Mucosa of descending colon (tissue), 3 donors: ENCODE data around the gene KCNF1. TPM values are rescaled to one million over a fixed set of nuclear protein-coding genes. Genes with fewer than 3 reads are reported as not detected.
A peak's percentile ranks its signal among the peaks of the same experiment; 100 is the strongest.

ENCODE experiments used
- ATAC-seq: fragments of 200-7000 bp; cut with Tn5 transposase; one replicate; pipeline ENCODE4 v1.9.1; 2020; ENCODE audit warnings: mild to moderate bottlenecking, moderate library complexity
- DNase-seq, 3 donors: peaks; one replicate each; pipeline ENCODE4 v3.0.0-alpha.2; 2020
- H3K36me3 ChIP-seq: fragments of 200-600 bp; one replicate; pipeline ENCODE4 v1.8.0; 2021; ENCODE audit warnings: low read depth, mild to moderate bottlenecking
- H3K4me1 ChIP-seq: fragments of 200-600 bp; one replicate; pipeline ENCODE4 v1.8.0; 2021; ENCODE audit warnings: low read depth, mild to moderate bottlenecking
- H3K4me3 ChIP-seq: fragments of 200-600 bp; one replicate; pipeline ENCODE4 v1.8.0; 2021; ENCODE audit warnings: mild to moderate bottlenecking
- H3K9me3 ChIP-seq: fragments of 200-600 bp; one replicate; pipeline ENCODE4 v1.8.0; 2021; ENCODE audit warnings: mild to moderate bottlenecking
- intact Hi-C, 2 donors: fragments of 100-400 bp; cut with DNase I in 1 of 2; cut with micrococcal nuclease in 1 of 2; formaldehyde crosslinking; loops; one replicate each; pipeline versions ENCODE4 v1.11.0 to v1.11.1; 2022; cut with DNase I, micrococcal nuclease
- total RNA-seq, 3 donors: library from RNA; stranded (reverse); fragmentation: NEBNext Ultra II Directional in 2 of 3; extraction: Animal tissue kit (Norgen Biotek cat#: 25700) in 2 of 3; gene quantifications; one replicate each; pipeline versions ENCODE4 v1.2.1 to v1.2.4, GENCODE V29; 2021 to 2023
- TF ChIP-seq, protein P1 (sequence below): fragments of 200-600 bp; IDR thresholded peaks from one replicate; pipeline ENCODE4 v1.8.0; 2022; ENCODE audit warnings: antibody characterized with exemption, mild to moderate bottlenecking
- donor health status: DM: no; HTN: no; CAD: no; lungs with moderate emphysema.
- donor health status: DM: no; HTN: no; CAD: no.
- donor health status: DM: no; HTN: yes; CAD: no.

KCNF1 gene
- total RNA-seq, 3 donors from 2014 or later: 0.32 to 0.99 (median 0.78) TPM

DNA sequence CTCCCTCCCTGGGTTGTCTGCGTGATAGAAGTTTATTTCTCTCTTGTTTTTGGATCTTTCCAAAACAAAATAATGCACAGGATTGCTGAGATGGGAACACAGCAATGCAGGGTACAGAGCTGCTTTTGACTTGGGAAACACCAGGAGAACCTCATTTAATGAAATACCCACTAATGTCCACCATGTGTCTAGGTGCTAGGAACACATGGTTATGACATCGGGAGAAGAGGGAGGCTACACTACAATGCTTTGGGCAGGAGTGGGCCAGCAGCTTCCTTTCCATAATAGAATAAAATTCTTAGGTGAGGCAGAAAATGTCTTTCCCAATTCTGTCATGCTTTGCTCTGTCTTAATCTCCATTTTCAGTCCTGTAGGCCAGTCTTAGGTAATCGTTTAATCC lies 29.2 kb upstream of the KCNF1 start:
- DNase-seq (no peak), ATAC-seq (no peak)
- Histone ChIP-seq H3K9me3 (no peaks in the 10 kb centered on the region), H3K4me3 (no peak overlapping the region), H3K36me3 (no peaks in the 10 kb centered on the region), H3K4me1 (peaks cover 35% of the 10 kb centered on the region)
- intact Hi-C loops: no loop called here
- TF ChIP-seq, protein P1, sequence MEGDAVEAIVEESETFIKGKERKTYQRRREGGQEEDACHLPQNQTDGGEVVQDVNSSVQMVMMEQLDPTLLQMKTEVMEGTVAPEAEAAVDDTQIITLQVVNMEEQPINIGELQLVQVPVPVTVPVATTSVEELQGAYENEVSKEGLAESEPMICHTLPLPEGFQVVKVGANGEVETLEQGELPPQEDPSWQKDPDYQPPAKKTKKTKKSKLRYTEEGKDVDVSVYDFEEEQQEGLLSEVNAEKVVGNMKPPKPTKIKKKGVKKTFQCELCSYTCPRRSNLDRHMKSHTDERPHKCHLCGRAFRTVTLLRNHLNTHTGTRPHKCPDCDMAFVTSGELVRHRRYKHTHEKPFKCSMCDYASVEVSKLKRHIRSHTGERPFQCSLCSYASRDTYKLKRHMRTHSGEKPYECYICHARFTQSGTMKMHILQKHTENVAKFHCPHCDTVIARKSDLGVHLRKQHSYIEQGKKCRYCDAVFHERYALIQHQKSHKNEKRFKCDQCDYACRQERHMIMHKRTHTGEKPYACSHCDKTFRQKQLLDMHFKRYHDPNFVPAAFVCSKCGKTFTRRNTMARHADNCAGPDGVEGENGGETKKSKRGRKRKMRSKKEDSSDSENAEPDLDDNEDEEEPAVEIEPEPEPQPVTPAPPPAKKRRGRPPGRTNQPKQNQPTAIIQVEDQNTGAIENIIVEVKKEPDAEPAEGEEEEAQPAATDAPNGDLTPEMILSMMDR: no peak

DNA sequence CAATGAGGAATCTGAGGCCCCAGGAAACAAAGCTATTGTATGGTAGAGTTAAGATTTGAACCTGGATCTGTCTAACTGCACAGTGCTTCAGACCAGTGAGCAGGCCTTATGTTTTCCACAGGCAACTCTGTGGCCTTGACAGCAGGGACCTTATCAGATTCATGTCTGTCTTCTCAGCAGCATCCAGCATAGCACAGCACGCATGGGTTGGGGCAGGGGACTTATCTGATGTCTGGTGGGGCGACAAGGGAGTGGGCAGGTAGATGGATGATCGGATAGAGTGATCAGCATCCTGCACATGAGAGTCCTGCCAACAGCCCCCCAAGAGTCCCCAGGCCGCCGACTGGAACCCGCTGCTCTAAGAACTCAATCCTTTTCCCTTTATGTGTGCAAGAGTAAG lies 28.7 kb upstream of the KCNF1 start:
- no peak for DNase-seq
- Histone ChIP-seq H3K9me3 (no peaks in the 10 kb centered on the region), H3K4me1 (peaks cover 30% of the 10 kb centered on the region), H3K36me3 (no peaks in the 10 kb centered on the region), H3K4me3 (no peak overlapping the region)
- intact Hi-C loops: no loop called here
- TF ChIP-seq, protein P1: no peak
- no peak for ATAC-seq

DNA sequence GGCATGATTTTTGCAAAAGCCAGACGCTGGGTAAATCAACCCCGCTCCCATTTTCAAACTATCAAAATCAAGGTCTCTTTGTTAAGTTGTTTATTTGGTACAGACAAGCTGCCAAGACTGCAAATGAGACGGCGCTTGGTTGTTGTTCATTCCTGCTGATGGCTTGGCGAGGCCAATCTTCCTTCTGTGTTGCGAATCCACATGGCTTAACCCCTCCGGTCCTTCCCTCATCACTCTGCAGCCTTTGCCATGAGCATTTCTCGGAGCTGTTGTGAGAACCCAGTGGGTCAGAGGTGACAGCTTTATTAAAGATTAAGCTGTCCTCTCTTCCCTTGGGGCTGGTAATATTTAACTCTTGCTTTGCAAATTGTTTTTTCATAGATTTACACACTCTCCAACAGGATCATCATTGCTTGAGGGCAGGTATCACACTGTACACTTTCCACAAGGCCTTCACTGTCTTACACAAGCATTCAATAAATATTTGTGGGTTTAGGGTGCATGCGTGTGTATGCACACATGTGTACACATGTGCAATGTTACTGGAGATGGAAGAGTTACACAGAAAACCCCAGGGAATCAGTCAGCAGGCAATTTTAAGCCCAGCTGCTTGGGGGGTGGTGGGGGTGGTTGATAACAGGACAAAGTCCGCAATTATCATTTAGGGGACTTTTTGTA lies 27.8 kb upstream of the KCNF1 start:
- peak in 2 of 3 donors; percentile 26 to 33 for DNase-seq
- Histone ChIP-seq H3K4me1 (peaks cover 26% of the 10 kb centered on the region), H3K9me3 (no peaks in the 10 kb centered on the region)

DNA sequence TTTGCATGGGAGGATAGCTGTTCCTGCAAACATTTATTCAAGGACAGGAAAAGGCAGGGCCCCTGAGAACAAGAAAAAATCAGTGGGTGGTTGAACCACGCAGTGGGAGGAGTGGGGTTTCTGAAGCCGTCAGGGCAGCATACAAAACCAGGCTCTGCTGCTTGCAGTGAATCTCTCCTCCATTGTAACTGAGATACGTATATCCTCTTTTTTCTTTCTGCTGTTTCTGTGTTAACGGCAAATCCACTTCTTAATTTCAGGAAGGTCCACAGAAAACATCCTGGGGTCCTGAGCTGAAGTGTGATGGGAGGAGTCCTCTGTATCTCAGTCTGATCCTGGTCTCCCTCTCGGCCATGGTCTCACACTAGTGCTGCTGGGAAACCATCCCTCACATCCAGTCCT lies 27.2 kb upstream of the KCNF1 start:
- Histone ChIP-seq H3K36me3 (no peaks in the 10 kb centered on the region), H3K4me1 (peaks cover 26% of the 10 kb centered on the region), H3K9me3 (no peaks in the 10 kb centered on the region), H3K4me3 (no peak overlapping the region)
- intact Hi-C loops: no loop called here
- ATAC-seq (peak; percentile 19), DNase-seq (no peak)
- TF ChIP-seq, protein P1: no peak

More for the DNA sequence above, 27.8 kb upstream of the KCNF1 start:
- intact Hi-C loops: no loop called here
- no peak overlapping the region for H3K4me3 ChIP-seq
- H3K36me3 ChIP-seq: no peaks in the 10 kb centered on the region
- ATAC-seq: peak; percentile 60
- TF ChIP-seq, protein P1: no peak

DNA sequence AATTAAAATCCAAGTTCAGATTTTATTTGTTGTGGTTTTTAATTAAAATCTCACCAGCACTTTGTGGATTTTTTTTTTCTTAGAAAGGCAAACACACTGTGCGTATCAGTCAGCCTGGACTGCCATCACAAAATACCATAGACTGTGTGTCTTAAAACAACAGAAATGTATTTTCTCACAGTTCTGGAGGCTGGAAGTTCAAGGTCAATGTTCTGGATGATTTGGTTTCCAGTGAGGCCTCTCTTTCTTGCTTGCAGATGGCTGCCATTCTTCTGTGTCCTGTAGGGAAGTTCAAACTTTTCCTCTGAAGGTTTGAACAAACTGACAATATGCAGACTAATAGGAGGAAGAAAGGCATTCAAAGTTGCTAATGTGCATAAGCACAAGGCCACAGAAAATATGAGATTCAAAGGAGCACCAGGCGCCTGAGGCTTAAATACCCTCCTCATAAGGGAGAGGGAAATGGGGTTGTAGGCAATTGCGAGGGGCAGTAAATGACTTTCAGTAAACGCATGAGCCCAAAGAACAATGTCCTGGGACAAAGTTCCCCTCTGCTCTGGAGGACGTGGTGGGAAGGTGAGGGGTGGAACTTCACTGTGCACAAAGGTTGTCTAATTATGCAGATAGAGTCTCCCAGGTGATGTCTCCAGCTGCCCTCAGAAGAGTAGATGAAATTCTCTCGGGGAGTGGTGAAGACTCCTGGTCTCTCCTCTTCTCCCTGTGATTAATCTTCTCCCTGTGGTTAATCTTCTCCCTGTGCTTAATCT lies 26.5 kb upstream of the KCNF1 start:
- no peaks in the 10 kb centered on the region for H3K9me3 ChIP-seq
- DNase-seq: peak in 2 of 3 donors; percentile 24 to 48
- TF ChIP-seq, protein P1: no peak
- no peak overlapping the region for H3K4me3 ChIP-seq
- H3K36me3 ChIP-seq: no peaks in the 10 kb centered on the region
- H3K4me1 ChIP-seq: peaks cover 26% of the 10 kb centered on the region
- peak; percentile 73 for ATAC-seq
- intact Hi-C loops: no loop called here
